MM.1S (cell line): Measurements from ENCODE around the gene WFDC1.

ENCODE experiments used
- CTCF ChIP-seq: fragments of 300-600 bp; sonication (generic); IDR thresholded peaks from 2 replicates; pipeline ENCODE4 v1.5.1; 2016; ENCODE audit warnings: antibody characterized with exemption, low read length, mixed read lengths
- EZH2 ChIP-seq: fragments of 300-600 bp; sonication (generic); optimal IDR thresholded peaks from 2 replicates; pipeline ENCODE3; 2017; ENCODE audit warnings: low read depth, mild to moderate bottlenecking, antibody characterized with exemption, low read length, mixed read lengths

GRCh38 chr16:84324434-84325262 is 30.0 kb downstream of the WFDC1 start:
- no peak for TF ChIP-seq EZH2
- TF ChIP-seq CTCF: no peak
